CD4-positive, alpha-beta T cell (primary cell): Measurements from ENCODE around the gene NASP. TPM values are rescaled to one million over a fixed set of nuclear protein-coding genes. Genes with fewer than 3 reads are reported as not detected.
A peak's percentile ranks its signal among the peaks of the same experiment; 100 is the strongest.

Source experiments
- ATAC-seq: fragments of 200-7000 bp; cut with Tn5 transposase; one replicate; pipeline ENCODE4 v1.10.0; 2022; ENCODE audit warnings: mild to moderate bottlenecking; ENCODE audit not compliant: poor library complexity
- CTCF ChIA-PET: fragments of 350-600 bp; sonication (Branson Sonifier 250); formaldehyde crosslinking; loops from one replicate; lab custom pipeline; 2021; ENCODE audit warnings: antibody characterized with exemption, inconsistent platforms; lab: Charles Lee
- POLR2A ChIA-PET: fragments of 350-600 bp; sonication (Branson Sonifier 250); formaldehyde crosslinking; loops from one replicate; lab custom pipeline; 2021; ENCODE audit warnings: antibody characterized with exemption, inconsistent platforms; lab: Charles Lee
- DNase-seq, 14 experiments: peaks; one replicate each; pipeline ENCODE4 v3.0.0-alpha.2; 2013 to 2020; ENCODE audit warnings: mixed read lengths in 2 of 14
- H3K27ac ChIP-seq, 2 donors: one replicate each; pipeline versions ENCODE4 v1.5.1 to v1.7.0; 2013; ENCODE audit warnings: low read length in 2 of 2, low read depth in 1 of 2, mild to moderate bottlenecking in 1 of 2
- H3K27me3 ChIP-seq, 2 experiments: 1 replicate in 1 of 2; 2 replicates in 1 of 2; pipeline versions ENCODE4 v1.6.1 to v1.7.0; 2013; ENCODE audit warnings: low read length in 2 of 2, control low read depth in 1 of 2, mild to moderate bottlenecking in 1 of 2, moderate library complexity in 1 of 2; ENCODE audit not compliant: insufficient read depth in 2 of 2, control insufficient read depth in 1 of 2
- H3K36me3 ChIP-seq: one replicate; pipeline ENCODE4 v1.6.1; 2013; ENCODE audit warnings: low read length, control low read depth; ENCODE audit not compliant: insufficient read depth
- H3K4me1 ChIP-seq: one replicate; pipeline ENCODE4 v1.6.1; 2013; ENCODE audit warnings: low read length, control low read depth; ENCODE audit not compliant: insufficient read depth
- H3K4me3 ChIP-seq: one replicate; pipeline ENCODE4 v1.5.1; 2013; ENCODE audit warnings: mild to moderate bottlenecking, low read length, moderate library complexity
- H3K9me3 ChIP-seq, 2 experiments: 1 replicate in 1 of 2; 2 replicates in 1 of 2; pipeline versions ENCODE4 v1.6.1 to v1.7.0; 2013; ENCODE audit warnings: low read length in 2 of 2, mild to moderate bottlenecking in 2 of 2, control low read depth in 1 of 2, moderate library complexity in 1 of 2; ENCODE audit not compliant: control insufficient read depth in 1 of 2, insufficient read depth in 1 of 2
- H3K27ac Mint-ChIP-seq: one replicate; pipeline ENCODE4 v1.8.0; 2020; ENCODE audit warnings: mixed read lengths
- H3K27me3 Mint-ChIP-seq: one replicate; pipeline ENCODE4 v1.8.0; 2021; ENCODE audit warnings: mixed read lengths
- H3K36me3 Mint-ChIP-seq: one replicate; pipeline ENCODE4 v1.8.0; 2021; ENCODE audit warnings: low read depth, mixed read lengths
- H3K4me1 Mint-ChIP-seq: one replicate; pipeline ENCODE4 v1.8.0; 2021; ENCODE audit warnings: low read depth, mixed read lengths
- H3K4me3 Mint-ChIP-seq: one replicate; pipeline ENCODE4 v1.8.0; 2020; ENCODE audit warnings: mild to moderate bottlenecking, mixed read lengths
- H3K9me3 Mint-ChIP-seq: one replicate; pipeline ENCODE4 v1.8.0; 2020; ENCODE audit warnings: mixed read lengths
- intact Hi-C, 2 experiments: fragments of 100-400 bp; cut with DNase I in 1 of 2; cut with micrococcal nuclease in 1 of 2; formaldehyde crosslinking; loops; one replicate each; pipeline versions ENCODE4 v1.15.1 to v1.9.0; 2023 to 2025; cut with DNase I, micrococcal nuclease
- polyA plus RNA-seq, 2 donors: library from polyadenylated mRNA; unstranded; fragments of 120-200 nt; gene quantifications; one replicate each; pipeline ENCODE4 v1.2.1, GENCODE V29; 2013
- total RNA-seq, 174 experiments: library from RNA in 2 of 174; stranded (reverse) in 2 of 174; gene quantifications; one replicate each; pipeline ENCODE4 v1.2.3 and lab custom pipeline; 2021 to 2026
- TF ChIP-seq, protein P1 (sequence below): fragments of 200-600 bp; IDR thresholded peaks from one replicate; pipeline ENCODE4 v1.8.0; 2022; ENCODE audit warnings: antibody characterized with exemption, mild to moderate bottlenecking

The NASP gene, protein sequence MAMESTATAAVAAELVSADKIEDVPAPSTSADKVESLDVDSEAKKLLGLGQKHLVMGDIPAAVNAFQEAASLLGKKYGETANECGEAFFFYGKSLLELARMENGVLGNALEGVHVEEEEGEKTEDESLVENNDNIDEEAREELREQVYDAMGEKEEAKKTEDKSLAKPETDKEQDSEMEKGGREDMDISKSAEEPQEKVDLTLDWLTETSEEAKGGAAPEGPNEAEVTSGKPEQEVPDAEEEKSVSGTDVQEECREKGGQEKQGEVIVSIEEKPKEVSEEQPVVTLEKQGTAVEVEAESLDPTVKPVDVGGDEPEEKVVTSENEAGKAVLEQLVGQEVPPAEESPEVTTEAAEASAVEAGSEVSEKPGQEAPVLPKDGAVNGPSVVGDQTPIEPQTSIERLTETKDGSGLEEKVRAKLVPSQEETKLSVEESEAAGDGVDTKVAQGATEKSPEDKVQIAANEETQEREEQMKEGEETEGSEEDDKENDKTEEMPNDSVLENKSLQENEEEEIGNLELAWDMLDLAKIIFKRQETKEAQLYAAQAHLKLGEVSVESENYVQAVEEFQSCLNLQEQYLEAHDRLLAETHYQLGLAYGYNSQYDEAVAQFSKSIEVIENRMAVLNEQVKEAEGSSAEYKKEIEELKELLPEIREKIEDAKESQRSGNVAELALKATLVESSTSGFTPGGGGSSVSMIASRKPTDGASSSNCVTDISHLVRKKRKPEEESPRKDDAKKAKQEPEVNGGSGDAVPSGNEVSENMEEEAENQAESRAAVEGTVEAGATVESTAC
- total RNA-seq, result 100 to 1,000 TPM; 110 to 112 TPM
- polyA plus RNA-seq (2013, experiment 1 of 2), result 89.4 TPM
- 88.0 TPM for polyA plus RNA-seq (2013, experiment 2 of 2)
- total RNA-seq (lab: John Stamatoyannopoulos, UW), result 78.6 to 432 (median 125) reads per million in 172 experiments

DNA sequence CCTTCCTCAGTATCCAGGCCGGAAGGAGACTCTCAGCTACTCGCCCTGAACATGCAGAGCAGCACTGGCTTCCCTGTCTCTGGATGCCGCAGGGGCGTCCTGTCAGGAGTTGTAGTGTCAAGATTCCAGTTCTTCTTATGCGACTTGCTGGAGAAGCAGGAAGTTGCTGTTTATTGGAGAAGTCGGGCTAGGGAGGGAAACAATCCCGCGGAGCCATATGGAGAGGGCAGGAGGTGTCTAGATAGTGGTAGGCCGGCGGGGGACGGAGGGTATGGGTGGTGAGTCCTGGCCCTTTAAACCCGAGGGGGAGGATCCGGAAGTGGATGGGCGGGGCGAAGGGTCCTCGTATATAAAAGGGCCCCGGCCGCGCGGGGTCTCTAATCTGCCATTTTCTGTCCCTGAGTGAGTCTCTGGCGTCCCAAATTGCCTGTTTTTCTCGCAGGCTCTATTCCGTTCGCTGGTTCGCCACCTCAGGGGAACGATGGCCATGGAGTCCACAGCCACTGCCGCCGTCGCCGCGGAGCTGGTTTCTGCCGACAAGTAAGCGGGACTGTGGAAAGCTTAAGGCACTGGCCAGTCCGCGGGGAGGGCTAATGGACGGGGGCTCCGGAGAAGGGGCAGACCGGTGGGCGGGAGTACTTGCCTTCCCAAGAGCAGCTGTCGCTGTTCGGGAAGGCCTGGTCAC lies at the start of gene NASP:
Gene NASP, plus strand, starts transcription at position 376 of the 685 bp plus-strand sequence. Its CDS starts 106 bp downstream, at position 482.
- CTCF ChIA-PET, result interaction anchor here (0.6 to 2.4 kb wide), 4 partner anchors 58 to 102 kb away, joined by 3 to 6 read pairs (median 4); partner anchors contain the start of genes GPBP1L1 and PRDX1
- Mint-ChIP-seq H3K4me1 (peaks cover 38% of the 10 kb centered on the region), H3K27me3 (no peaks in the 10 kb centered on the region), H3K36me3 (peaks cover 16% of the 10 kb centered on the region), H3K9me3 (no peaks in the 10 kb centered on the region), H3K4me3 (peak within 1 kb of the TSS; percentile 94), H3K27ac (peak within 1 kb of the TSS; percentile 93)
- intact Hi-C loops, result loop anchor here (1.0 to 10.0 kb wide), 12 partner anchors 17 to 1879 kb away; partner anchors contain the start of genes BTBD19 (in 2 of the 2), DYNLT4 (in 2 of the 2), MUTYH (in 2 of the 2) and PLK3 (in 2 of the 2)
- DNase-seq, result peak; percentile 84 to 98 (median 92)
- no peaks in the 10 kb centered on the region for H3K9me3 ChIP-seq
- H3K27me3 ChIP-seq, result no peaks in the 10 kb centered on the region
- TF ChIP-seq, protein P1, sequence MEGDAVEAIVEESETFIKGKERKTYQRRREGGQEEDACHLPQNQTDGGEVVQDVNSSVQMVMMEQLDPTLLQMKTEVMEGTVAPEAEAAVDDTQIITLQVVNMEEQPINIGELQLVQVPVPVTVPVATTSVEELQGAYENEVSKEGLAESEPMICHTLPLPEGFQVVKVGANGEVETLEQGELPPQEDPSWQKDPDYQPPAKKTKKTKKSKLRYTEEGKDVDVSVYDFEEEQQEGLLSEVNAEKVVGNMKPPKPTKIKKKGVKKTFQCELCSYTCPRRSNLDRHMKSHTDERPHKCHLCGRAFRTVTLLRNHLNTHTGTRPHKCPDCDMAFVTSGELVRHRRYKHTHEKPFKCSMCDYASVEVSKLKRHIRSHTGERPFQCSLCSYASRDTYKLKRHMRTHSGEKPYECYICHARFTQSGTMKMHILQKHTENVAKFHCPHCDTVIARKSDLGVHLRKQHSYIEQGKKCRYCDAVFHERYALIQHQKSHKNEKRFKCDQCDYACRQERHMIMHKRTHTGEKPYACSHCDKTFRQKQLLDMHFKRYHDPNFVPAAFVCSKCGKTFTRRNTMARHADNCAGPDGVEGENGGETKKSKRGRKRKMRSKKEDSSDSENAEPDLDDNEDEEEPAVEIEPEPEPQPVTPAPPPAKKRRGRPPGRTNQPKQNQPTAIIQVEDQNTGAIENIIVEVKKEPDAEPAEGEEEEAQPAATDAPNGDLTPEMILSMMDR, result no peak
- peak within 1 kb of the TSS; percentile 94 to 95 for H3K27ac ChIP-seq
- peak within 1 kb of the TSS; percentile 95 for H3K4me3 ChIP-seq
- POLR2A ChIA-PET, result interaction anchor here (0.7 to 5.0 kb wide), 13 partner anchors 33 to 862 kb away, joined by 3 to 65 read pairs (median 11); partner anchors contain the start of genes AKR1A1, CCDC163, GPBP1L1 and HECTD3
- H3K4me1 ChIP-seq, result peaks cover 39% of the 10 kb centered on the region
- peak; percentile 53 for ATAC-seq
- H3K36me3 ChIP-seq, result no peaks in the 10 kb centered on the region

DNA sequence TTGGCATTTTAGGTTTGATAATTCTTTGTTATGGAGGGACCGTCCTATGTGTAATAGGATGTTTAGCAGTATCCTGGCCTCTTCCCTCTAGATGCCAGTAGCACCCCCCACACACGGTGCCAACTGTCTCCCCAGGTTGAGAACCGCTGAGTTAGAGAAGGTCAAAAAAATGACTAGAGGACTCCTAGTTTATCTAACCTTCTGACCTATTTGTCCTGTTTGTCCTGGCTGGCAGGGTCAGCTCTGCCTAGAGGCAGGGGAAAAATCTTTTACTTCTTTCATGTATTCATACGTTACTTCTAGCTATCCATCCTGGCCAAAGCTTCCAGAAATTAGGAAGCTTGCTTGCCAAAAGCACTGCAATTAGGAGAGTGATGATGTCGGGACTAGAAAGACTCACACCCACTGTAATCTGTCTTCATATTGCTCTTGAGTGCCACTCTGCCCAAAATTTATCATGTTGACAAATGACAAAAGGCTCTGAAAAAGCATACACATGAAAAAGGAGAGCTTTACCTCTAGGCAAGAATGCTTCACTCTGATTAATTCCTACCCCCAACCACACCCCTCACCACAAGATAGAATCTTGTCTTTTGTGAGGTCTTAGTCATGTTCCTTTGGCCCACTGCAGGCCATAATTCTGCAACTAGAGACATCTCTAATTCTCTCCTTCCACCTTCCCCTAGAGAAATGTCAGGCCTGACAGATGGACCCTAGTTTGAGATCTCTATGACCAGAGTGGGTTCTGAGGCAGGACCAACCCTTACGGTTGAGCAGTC lies 47.7 kb upstream of the NASP start:
- no peaks in the 10 kb centered on the region for H3K9me3 ChIP-seq
- ChIA-PET CTCF (no interaction called here), POLR2A (interaction anchor here (1.7 kb wide), 1 partner anchor 14 kb away, joined by 5 read pairs; the partner anchor contains the start of gene PRDX1)

More for the DNA sequence above, 47.7 kb upstream of the NASP start:
- Mint-ChIP-seq H3K9me3 (no peaks in the 10 kb centered on the region), H3K4me3 (no peak overlapping the region), H3K27ac (no peak overlapping the region), H3K27me3 (no peaks in the 10 kb centered on the region), H3K36me3 (no peaks in the 10 kb centered on the region), H3K4me1 (no peaks in the 10 kb centered on the region)
- Histone ChIP-seq H3K4me3 (no peak overlapping the region), H3K36me3 (no peaks in the 10 kb centered on the region), H3K4me1 (no peaks in the 10 kb centered on the region), H3K27ac (no peak overlapping the region), H3K27me3 (no peaks in the 10 kb centered on the region)
- intact Hi-C loops, result no loop called here
- ATAC-seq, result no peak
- TF ChIP-seq, protein P1, result no peak
- DNase-seq, result no peak
